CD4-positive, alpha-beta T cell treated with Interleukin-1 beta for 1 hour (primary cell): ENCODE results near the gene OR10A4.
A peak's percentile ranks its signal among the peaks of the same experiment; 100 is the strongest.
"Not testable (repeated sequence)": the region's sequence is repeated elsewhere in the genome, so short reads cannot be mapped to it uniquely, and the experiment has no call there.

ENCODE experiments used
- DNase-seq, 2 donors: peaks; one replicate each; pipeline ENCODE4 v3.0.0-alpha.2; 2020 to 2022

OR10A4 gene

GRCh38 chr11:6900327-6900999 is 24.0 kb downstream of the OR10A4 start:
- DNase-seq: no peak

- not testable (repeated sequence) for DNase-seq
Measured at GRCh38 chr11:6904804-6905203, 28.4 kb downstream of the OR10A4 start.

- DNase-seq: no peak
Measured at GRCh38 chr11:6911378-6911777, 35.0 kb downstream of the OR10A4 start.

- DNase-seq: no peak
Measured at GRCh38 chr11:6911948-6912347, 35.5 kb downstream of the OR10A4 start.

GRCh38 chr11:6919698-6920097 is 43.3 kb downstream of the OR10A4 start:
- no peak for DNase-seq

GRCh38 chr11:6920702-6921101 is 44.3 kb downstream of the OR10A4 start, which contains the start of gene OR2D3:
Gene OR2D3 (plus strand): TSS chr11:6921002. CDS start chr11:6921002, 0 bp downstream.
- DNase-seq: no peak

- no peak for DNase-seq
Measured at GRCh38 chr11:6925007-6925577, 48.7 kb downstream of the OR10A4 start.

GRCh38 chr11:6925636-6926207 is 49.3 kb downstream of the OR10A4 start:
- DNase-seq: no peak

- peak in 1 of 2 donors; percentile 59 for DNase-seq
Measured at GRCh38 chr11:6926208-6927029, 50.0 kb downstream of the OR10A4 start, which contains the start of gene ZNF215. Gene ZNF215 (plus strand): TSS chr11:6926426. CDS start chr11:6932273, 5,847 bp downstream.

- peak in 1 of 2 donors; percentile 0 for DNase-seq
Measured at GRCh38 chr11:6927030-6927617, 50.7 kb downstream of the OR10A4 start.
